ENCODE measurements around the gene LRRC49. TPM values are rescaled to one million over a fixed set of nuclear protein-coding genes. Genes with fewer than 3 reads are reported as not detected.

The LRRC49 gene
- total and polyA plus RNA-seq, 2 of the 4 experiments (the other 2 are of a cell fraction), result 8.6 to 16.8 TPM

- no peak overlapping the region for H3K9ac ChIP-seq (ENCODE audit: low read depth, low read length)
- no peak overlapping the region for H2BK5ac ChIP-seq (ENCODE audit: low read depth, low read length, poor library complexity, severe bottlenecking)
- no peak overlapping the region for H2AK5ac ChIP-seq (ENCODE audit: low read depth, low read length)
- dilution Hi-C loops (cut with HindIII; ENCODE audit: low sequenced_read_pairs, unreplicated experiment), result no loop called here
- no CpG with 5 or more reads among the region's 1 CpG for WGBS, 2 experiments (ENCODE audit: extremely low coverage in 2 of 2, insufficient read length in 1 of 2)
- no peaks in the 10 kb centered on the region for H3K79me1 ChIP-seq (ENCODE audit: low read depth in 1 of 2, low read length in 2 of 2)
- no peak overlapping the region for H3K4me2 ChIP-seq (ENCODE audit: low read depth, low read length)
- H3K56ac ChIP-seq (ENCODE audit: extremely low read depth, insufficient read depth, low read length), result no peak overlapping the region
- POLR2A ChIA-PET (ENCODE audit: unreplicated experiment), result no interaction called here
- peak overlapping the region; percentile 5; the same call in 1 of the 2 replicates for H2BK20ac ChIP-seq (ENCODE audit: low read depth, low read length)
- no peak overlapping the region for H3K27ac ChIP-seq (ENCODE audit: insufficient read depth, low read length)
- H2BK15ac ChIP-seq (ENCODE audit: low read depth, low read length), result no peak overlapping the region; the same call in 2 of the 3 replicates
- ATAC-seq (ENCODE audit: low read depth) (no peak), DNase-seq (no peak)
- no peaks in the 10 kb centered on the region for H4K20me1 ChIP-seq (ENCODE audit: insufficient read depth, low read length)
- H2BK120ac ChIP-seq (ENCODE audit: low read depth, low read length), result peak overlapping the region; percentile 28; the same call in 1 of the 2 replicates
- H3K18ac ChIP-seq (ENCODE audit: low read depth, low read length), result peak overlapping the region; percentile 22; the same call in 1 of the 2 replicates
- H3K4me3 ChIP-seq (ENCODE audit: insufficient read depth, low read depth, low read length), result no peak overlapping the region
- no peak overlapping the region for H2AFZ ChIP-seq (replicated peaks; ENCODE audit: low read length, poor library complexity)
- H4K5ac ChIP-seq (ENCODE audit: low read depth, low read length), result no peak overlapping the region
- intact Hi-C loops (cut with micrococcal nuclease), result no loop called here
- H3K9me3 ChIP-seq (ENCODE audit: control insufficient read depth, insufficient read depth, low read length), result peaks cover 2% of the 10 kb centered on the region; the same call in 1 of the 2 replicates
- no peak overlapping the region for H4K8ac ChIP-seq (ENCODE audit: low read depth in 2 of 2, low read length in 2 of 2)
- H3K4ac ChIP-seq (ENCODE audit: low read depth, low read length), result no peak overlapping the region
- in situ Hi-C loops (cut with MboI; ENCODE audit: low sequenced_read_pairs), result no loop called here
- H3K9me1 ChIP-seq (ENCODE audit: insufficient read depth, low read length), result no peaks in the 10 kb centered on the region
- no peaks in the 10 kb centered on the region for H3K36me3 ChIP-seq (ENCODE audit: control insufficient read depth, insufficient read depth, low read length)
- H3K4me1 ChIP-seq (ENCODE audit: control insufficient read depth, insufficient read depth, low read length), result peaks cover 4% of the 10 kb centered on the region
- no peak overlapping the region for H4K91ac ChIP-seq (ENCODE audit: insufficient read depth, low read depth, low read length)
- no peaks in the 10 kb centered on the region for H3K27me3 ChIP-seq (ENCODE audit: control insufficient read depth, insufficient read depth, low read length)
- H3K23ac ChIP-seq (ENCODE audit: low read depth, low read length), result no peak overlapping the region
- CTCF ChIA-PET, result interaction anchor here (1.1 kb wide), 1 partner anchor 11 kb away, joined by 5 read pairs; no protein-coding TSS in a partner anchor
- no peak overlapping the region for H2AK9ac ChIP-seq (replicated peaks; ENCODE audit: low read depth, low read length, poor library complexity)
- no peak overlapping the region for H3K14ac ChIP-seq (replicated peaks; ENCODE audit: low read depth, low read length)
- BruUV-seq (replicated peaks), result no TSS peak
- TF ChIP-seq NFE2L2 (IDR thresholded peaks at IDR 0.05; ENCODE audit: low read depth, low read length), result no peak
- peak; percentile 92 for TF ChIP-seq MAFK (IDR thresholded peaks at IDR 0.05; ENCODE audit: low read depth, low read length)
Observed at GRCh38 chr15:70963199-70963598, 70.6 kb downstream of the LRRC49 start.

Measured in IMR-90 (cell line).